Karpas-422 (cell line): ENCODE results near the gene GAB1. TPM values are rescaled to one million over a fixed set of nuclear protein-coding genes. Genes with fewer than 3 reads are reported as not detected.

ENCODE experiments used
- DNase-seq: peaks from one replicate; pipeline ENCODE4 v3.0.0-alpha.2; 2015
- H2AFZ ChIP-seq: fragments of 200-600 bp; sonication (generic); 2 replicates; pipeline ENCODE4 v1.6.1; 2014; ENCODE audit warnings: antibody characterized with exemption, low read length, mixed read lengths
- H3K27ac ChIP-seq: fragments of 200-600 bp; sonication (generic); 2 replicates; pipeline ENCODE4 v1.5.1; 2014; ENCODE audit warnings: mild to moderate bottlenecking, low read length, moderate library complexity
- H3K27me3 ChIP-seq: fragments of 200-600 bp; sonication (generic); 2 replicates; pipeline ENCODE4 v1.6.1; 2014; ENCODE audit warnings: low read length, mixed read lengths
- H3K36me3 ChIP-seq: fragments of 200-600 bp; sonication (generic); 2 replicates; pipeline ENCODE4 v1.6.1; 2014; ENCODE audit warnings: low read length, mixed read lengths; ENCODE audit not compliant: insufficient read depth
- H3K4me1 ChIP-seq: fragments of 200-600 bp; sonication (generic); 2 replicates; pipeline ENCODE4 v1.6.1; 2014; ENCODE audit warnings: mild to moderate bottlenecking, low read length, mixed read lengths
- H3K4me2 ChIP-seq: fragments of 200-600 bp; sonication (generic); 2 replicates; pipeline ENCODE4 v1.6.1; 2014; ENCODE audit warnings: low read length, low read depth, mild to moderate bottlenecking; ENCODE audit not compliant: poor library complexity, severe bottlenecking
- H3K4me3 ChIP-seq: fragments of 200-600 bp; sonication (generic); 2 replicates; pipeline ENCODE4 v1.5.1; 2014; ENCODE audit warnings: mild to moderate bottlenecking, antibody characterized with exemption, low read length, mixed read lengths
- H3K79me2 ChIP-seq: fragments of 200-600 bp; sonication (generic); 2 replicates; pipeline ENCODE4 v1.6.1; 2014; ENCODE audit warnings: mild to moderate bottlenecking, low read length, mixed read lengths
- H3K9ac ChIP-seq: fragments of 200-600 bp; sonication (generic); 2 replicates; pipeline ENCODE4 v1.6.0; 2014; ENCODE audit warnings: low read length
- H3K9me2 ChIP-seq: fragments of 200-600 bp; sonication (generic), shearing (Covaris generic); replicated peaks from 2 replicates; pipeline ENCODE4 v1.6.0; 2014; ENCODE audit warnings: mild to moderate bottlenecking, low read length, moderate library complexity; ENCODE audit not compliant: insufficient read depth
- H3K9me3 ChIP-seq: fragments of 300-700, 200-600 bp; sonication (generic); 2 replicates; pipeline ENCODE4 v1.6.1; 2014; ENCODE audit warnings: low read length, mixed read lengths
- H4K20me1 ChIP-seq: fragments of 200-600 bp; sonication (generic); 2 replicates; pipeline ENCODE4 v1.6.1; 2014; ENCODE audit warnings: mild to moderate bottlenecking, antibody characterized with exemption, low read length, low read depth; ENCODE audit not compliant: insufficient read depth
- total RNA-seq: library from RNA; depleted of rRNA; stranded (reverse); fragments of >200 nt; shearing (Covaris generic); gene quantifications from 2 replicates; pipeline ENCODE4 v1.2.3, GENCODE V29; 2014; ENCODE audit warnings: low replicate concordance

The GAB1 gene
- total RNA-seq, 1 experiment from 2014 or later, result not detected

DNA sequence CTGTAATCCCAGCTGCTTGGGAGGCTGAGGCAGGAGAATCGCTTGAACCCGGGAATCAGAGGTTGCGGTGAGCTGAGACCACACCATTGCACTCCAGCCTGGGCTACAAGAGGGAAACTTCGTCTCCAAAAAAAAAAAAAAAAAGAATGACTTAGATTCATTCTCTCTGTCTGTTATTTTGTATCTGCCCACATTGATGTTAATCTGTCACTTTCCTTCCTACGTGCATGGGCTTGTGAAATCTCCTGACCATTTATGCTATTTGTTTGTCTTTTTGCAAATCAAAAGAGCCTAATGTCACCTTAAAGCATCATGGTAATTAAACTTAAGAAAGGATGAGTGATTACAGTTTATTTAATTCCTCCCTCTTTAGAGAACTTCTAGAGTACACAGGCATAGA, 27.4 kb downstream of the GAB1 start:
- Histone ChIP-seq H3K4me1 (0 out of 2 replicates have a peak, but pooled peaks cover 1% of the 10 kb centered on the region), H3K9ac (no peak overlapping the region), H3K9me3 (no peaks in the 10 kb centered on the region), H3K36me3 (no peaks in the 10 kb centered on the region), H3K27ac (no peak overlapping the region), H3K9me2 (no peaks in the 10 kb centered on the region), H3K4me2 (no peak overlapping the region), H3K27me3 (no peaks in the 10 kb centered on the region), H2AFZ (no peak overlapping the region), H4K20me1 (no peaks in the 10 kb centered on the region), H3K79me2 (no peaks in the 10 kb centered on the region), H3K4me3 (no peak overlapping the region)
- no peak for DNase-seq

DNA sequence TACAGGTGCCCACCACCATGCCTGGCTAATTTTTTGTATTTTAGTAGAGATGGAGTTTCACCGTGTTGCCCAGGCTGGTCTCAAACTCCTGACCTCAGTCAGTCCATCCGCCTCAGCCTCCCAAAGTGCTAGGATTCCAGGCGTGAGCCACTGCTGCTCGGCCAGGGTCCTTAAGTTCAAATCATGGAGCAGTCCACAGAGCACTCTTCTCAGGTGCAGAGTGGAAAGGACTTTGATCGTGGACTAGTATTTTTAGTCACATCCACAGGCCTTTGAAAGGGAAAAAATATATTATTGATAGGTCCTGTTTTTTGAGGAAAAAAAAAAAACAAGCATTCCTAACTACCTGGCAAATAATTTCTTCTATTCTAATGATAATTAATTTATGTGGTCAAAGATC, 31.2 kb downstream of the GAB1 start:
- H3K27ac ChIP-seq, result no peak overlapping the region
- H3K36me3 ChIP-seq, result no peaks in the 10 kb centered on the region
- no peak overlapping the region for H3K4me3 ChIP-seq
- H3K79me2 ChIP-seq, result no peaks in the 10 kb centered on the region
- H3K9me3 ChIP-seq, result no peaks in the 10 kb centered on the region
- no peaks in the 10 kb centered on the region for H3K4me1 ChIP-seq
- DNase-seq, result no peak
- no peak overlapping the region for H3K4me2 ChIP-seq
- H4K20me1 ChIP-seq, result no peaks in the 10 kb centered on the region
- H3K27me3 ChIP-seq, result no peaks in the 10 kb centered on the region
- no peaks in the 10 kb centered on the region for H3K9me2 ChIP-seq
- no peak overlapping the region for H2AFZ ChIP-seq
- no peak overlapping the region for H3K9ac ChIP-seq

GRCh38 chr4:143369552-143369951, 32.9 kb downstream of the GAB1 start:
- no peak for DNase-seq
- Histone ChIP-seq H3K4me3 (no peak overlapping the region), H3K27me3 (no peaks in the 10 kb centered on the region), H3K9me2 (no peaks in the 10 kb centered on the region), H3K9ac (no peak overlapping the region), H3K9me3 (no peaks in the 10 kb centered on the region), H4K20me1 (no peaks in the 10 kb centered on the region), H3K36me3 (no peaks in the 10 kb centered on the region), H3K79me2 (no peaks in the 10 kb centered on the region), H2AFZ (no peak overlapping the region), H3K4me2 (no peak overlapping the region), H3K27ac (no peak overlapping the region), H3K4me1 (no peaks in the 10 kb centered on the region)

DNA sequence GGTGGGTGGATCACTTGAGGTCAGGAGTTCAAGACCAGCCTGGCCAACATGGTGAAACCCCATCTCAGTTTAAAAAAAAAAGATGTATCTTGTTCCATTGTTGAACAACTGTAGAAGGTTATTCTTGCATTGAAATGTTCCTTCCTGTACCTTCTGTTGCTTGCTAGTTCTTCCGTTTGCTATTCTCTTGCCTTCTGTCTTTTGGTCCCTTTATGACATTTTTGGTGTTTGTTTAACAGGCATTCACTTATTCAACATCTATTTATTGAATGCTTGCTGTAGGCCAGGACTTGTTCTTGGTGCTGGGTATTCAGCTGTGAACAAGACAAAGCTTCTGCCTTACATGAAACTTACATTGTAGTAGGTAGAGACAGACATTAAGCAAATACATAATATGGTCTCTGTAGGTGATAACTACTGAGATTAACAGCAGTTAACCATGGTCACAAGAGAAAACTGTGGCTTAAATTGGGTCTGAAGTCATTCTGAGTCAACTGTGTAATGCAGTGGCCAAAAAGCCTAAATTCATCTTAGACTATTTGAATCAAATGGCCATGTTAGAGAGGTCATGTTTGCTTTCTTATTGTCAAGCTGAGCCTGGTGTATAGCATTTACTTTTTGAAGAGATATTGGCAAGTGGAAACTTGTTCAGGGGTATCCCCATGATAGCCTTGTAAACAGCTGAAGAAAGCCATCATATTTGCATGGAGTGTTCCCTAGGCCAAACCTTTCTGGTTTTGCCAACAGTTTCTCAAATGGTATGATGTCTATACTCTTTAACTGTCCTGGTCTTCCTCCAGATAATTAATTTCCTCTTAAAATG, 35.6 kb downstream of the GAB1 start:
- Histone ChIP-seq H2AFZ (no peak overlapping the region), H4K20me1 (no peaks in the 10 kb centered on the region), H3K9ac (no peak overlapping the region), H3K27ac (no peak overlapping the region), H3K9me3 (no peaks in the 10 kb centered on the region), H3K27me3 (no peaks in the 10 kb centered on the region), H3K4me2 (no peak overlapping the region), H3K36me3 (no peaks in the 10 kb centered on the region), H3K4me3 (no peak overlapping the region), H3K79me2 (no peaks in the 10 kb centered on the region), H3K4me1 (no peaks in the 10 kb centered on the region), H3K9me2 (no peaks in the 10 kb centered on the region)
- no peak for DNase-seq

- Histone ChIP-seq H3K27ac (no peak overlapping the region), H2AFZ (no peak overlapping the region), H3K4me3 (no peak overlapping the region), H4K20me1 (no peaks in the 10 kb centered on the region), H3K9me3 (no peaks in the 10 kb centered on the region), H3K79me2 (no peaks in the 10 kb centered on the region), H3K4me1 (no peaks in the 10 kb centered on the region), H3K9ac (no peak overlapping the region), H3K27me3 (no peaks in the 10 kb centered on the region), H3K9me2 (no peaks in the 10 kb centered on the region), H3K4me2 (no peak overlapping the region), H3K36me3 (no peaks in the 10 kb centered on the region)
- DNase-seq, result no peak
These were observed 37.6 kb downstream of the GAB1 start for GRCh38 chr4:143374255-143374654.

- Histone ChIP-seq H3K27me3 (no peaks in the 10 kb centered on the region), H3K9me2 (no peaks in the 10 kb centered on the region), H3K36me3 (no peaks in the 10 kb centered on the region), H2AFZ (no peak overlapping the region), H3K79me2 (no peaks in the 10 kb centered on the region), H3K4me3 (no peak overlapping the region), H3K4me2 (no peak overlapping the region), H3K4me1 (no peaks in the 10 kb centered on the region), H4K20me1 (no peaks in the 10 kb centered on the region), H3K27ac (no peak overlapping the region), H3K9me3 (no peaks in the 10 kb centered on the region), H3K9ac (no peak overlapping the region)
- DNase-seq, result no peak
These were observed 38.1 kb downstream of the GAB1 start for GRCh38 chr4:143374771-143375170.

DNA sequence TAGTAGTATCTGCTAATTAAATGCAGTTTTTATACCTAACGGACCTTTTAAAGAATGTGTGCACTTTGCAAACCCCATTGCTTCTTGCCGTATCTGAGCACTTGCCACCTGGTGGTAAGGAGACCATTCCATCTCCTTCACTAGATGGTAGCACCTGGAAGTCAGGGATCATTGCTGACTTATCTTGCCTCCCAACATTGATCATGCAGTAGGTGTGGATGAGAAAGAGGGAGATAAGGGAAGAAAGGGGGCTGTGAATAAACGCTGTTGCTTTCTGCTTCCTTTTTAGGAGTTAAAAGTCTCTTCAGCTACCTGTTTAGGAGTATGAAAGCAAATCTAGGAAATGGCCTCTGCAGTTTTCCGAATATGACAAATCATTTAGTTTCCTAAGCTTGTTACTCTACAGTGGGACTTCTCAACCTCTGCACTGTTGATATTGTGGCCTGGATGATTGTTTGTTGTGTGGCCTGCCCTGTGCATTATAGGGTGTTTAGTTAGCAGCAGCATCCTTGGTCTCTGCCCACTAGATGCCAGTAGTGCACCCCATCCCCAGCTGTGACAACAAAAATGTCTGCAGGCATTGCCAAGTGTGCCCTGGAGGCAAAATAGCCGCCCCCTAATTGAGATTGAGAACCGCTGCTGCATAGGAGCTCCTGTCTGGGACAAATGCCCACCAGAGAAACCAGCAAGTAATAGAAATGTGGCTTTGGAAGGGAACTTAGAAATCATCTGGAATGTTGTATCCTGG, 38.8 kb downstream of the GAB1 start:
- no peaks in the 10 kb centered on the region for H3K4me1 ChIP-seq
- H3K27me3 ChIP-seq, result no peaks in the 10 kb centered on the region
- no peak overlapping the region for H3K27ac ChIP-seq
- H3K4me3 ChIP-seq, result no peak overlapping the region
- DNase-seq, result peak; percentile 60
- H3K79me2 ChIP-seq, result no peaks in the 10 kb centered on the region
- H3K9me2 ChIP-seq, result no peaks in the 10 kb centered on the region
- H4K20me1 ChIP-seq, result no peaks in the 10 kb centered on the region
- no peaks in the 10 kb centered on the region for H3K36me3 ChIP-seq
- no peak overlapping the region for H2AFZ ChIP-seq
- H3K9ac ChIP-seq, result no peak overlapping the region
- no peak overlapping the region for H3K4me2 ChIP-seq
- H3K9me3 ChIP-seq, result no peaks in the 10 kb centered on the region

GRCh38 chr4:143377611-143378099, 41.0 kb downstream of the GAB1 start:
- Histone ChIP-seq H3K4me2 (no peak overlapping the region), H3K9ac (no peak overlapping the region)

More at GRCh38 chr4:143377611-143378099, 41.0 kb downstream of the GAB1 start:
- Histone ChIP-seq H3K27me3 (no peaks in the 10 kb centered on the region), H3K4me3 (no peak overlapping the region), H4K20me1 (no peaks in the 10 kb centered on the region), H3K27ac (no peak overlapping the region), H3K9me3 (no peaks in the 10 kb centered on the region), H3K79me2 (no peaks in the 10 kb centered on the region), H3K36me3 (no peaks in the 10 kb centered on the region), H3K9me2 (no peaks in the 10 kb centered on the region), H3K4me1 (no peaks in the 10 kb centered on the region), H2AFZ (no peak overlapping the region)
- no peak for DNase-seq
